Measurements from ENCODE around the gene TMEFF2. TPM values are rescaled to one million over a fixed set of nuclear protein-coding genes. Genes with fewer than 3 reads are reported as not detected.
A peak's percentile ranks its signal among the peaks of the same experiment; 100 is the strongest.

Gene TMEFF2
- total and polyA plus RNA-seq, 8 donors: 0.18 to 1.0 (median 0.39) TPM; not detected in 2

DNA sequence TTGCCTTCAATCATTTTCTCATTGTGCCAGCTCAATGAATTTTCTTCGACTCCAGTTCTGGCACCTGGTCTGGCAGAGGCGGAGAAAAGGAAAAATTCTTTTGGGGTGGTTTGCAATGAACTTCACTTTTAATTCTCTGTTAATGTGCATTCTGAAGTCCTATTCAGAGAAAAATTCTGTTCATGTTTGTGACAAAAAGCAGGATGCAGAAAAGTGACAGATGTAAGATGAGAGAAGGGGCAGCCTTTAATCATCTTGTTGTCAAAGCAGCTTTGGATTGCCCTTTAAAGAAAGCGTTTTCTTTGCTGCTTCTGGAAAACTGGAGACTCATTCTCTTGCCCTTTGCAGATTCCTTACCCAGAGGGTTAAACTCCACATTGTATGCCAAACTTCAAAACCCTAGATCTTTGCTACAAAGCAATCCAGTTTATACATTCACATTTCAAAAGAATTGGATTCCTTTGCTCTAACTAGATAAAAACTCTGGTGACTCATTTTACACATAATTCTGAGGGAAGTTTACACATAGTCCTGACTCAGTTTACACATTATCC lies 253.3 kb downstream of the TMEFF2 start:
- Histone ChIP-seq H3K36me3 (no peaks in the 10 kb centered on the region), H3K4me3 (no peak overlapping the region), H3K27ac (no peak overlapping the region), H3K27me3 (no peaks in the 10 kb centered on the region), H3K4me1 (no peaks in the 10 kb centered on the region), H3K9me3 (no peaks in the 10 kb centered on the region)
- intact Hi-C loops (cut with DNase I): no loop called here
- ATAC-seq (no peak), DNase-seq (no peak)
- TF ChIP-seq, protein P1, sequence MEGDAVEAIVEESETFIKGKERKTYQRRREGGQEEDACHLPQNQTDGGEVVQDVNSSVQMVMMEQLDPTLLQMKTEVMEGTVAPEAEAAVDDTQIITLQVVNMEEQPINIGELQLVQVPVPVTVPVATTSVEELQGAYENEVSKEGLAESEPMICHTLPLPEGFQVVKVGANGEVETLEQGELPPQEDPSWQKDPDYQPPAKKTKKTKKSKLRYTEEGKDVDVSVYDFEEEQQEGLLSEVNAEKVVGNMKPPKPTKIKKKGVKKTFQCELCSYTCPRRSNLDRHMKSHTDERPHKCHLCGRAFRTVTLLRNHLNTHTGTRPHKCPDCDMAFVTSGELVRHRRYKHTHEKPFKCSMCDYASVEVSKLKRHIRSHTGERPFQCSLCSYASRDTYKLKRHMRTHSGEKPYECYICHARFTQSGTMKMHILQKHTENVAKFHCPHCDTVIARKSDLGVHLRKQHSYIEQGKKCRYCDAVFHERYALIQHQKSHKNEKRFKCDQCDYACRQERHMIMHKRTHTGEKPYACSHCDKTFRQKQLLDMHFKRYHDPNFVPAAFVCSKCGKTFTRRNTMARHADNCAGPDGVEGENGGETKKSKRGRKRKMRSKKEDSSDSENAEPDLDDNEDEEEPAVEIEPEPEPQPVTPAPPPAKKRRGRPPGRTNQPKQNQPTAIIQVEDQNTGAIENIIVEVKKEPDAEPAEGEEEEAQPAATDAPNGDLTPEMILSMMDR (IDR thresholded peaks at IDR 0.05): no peak

DNA sequence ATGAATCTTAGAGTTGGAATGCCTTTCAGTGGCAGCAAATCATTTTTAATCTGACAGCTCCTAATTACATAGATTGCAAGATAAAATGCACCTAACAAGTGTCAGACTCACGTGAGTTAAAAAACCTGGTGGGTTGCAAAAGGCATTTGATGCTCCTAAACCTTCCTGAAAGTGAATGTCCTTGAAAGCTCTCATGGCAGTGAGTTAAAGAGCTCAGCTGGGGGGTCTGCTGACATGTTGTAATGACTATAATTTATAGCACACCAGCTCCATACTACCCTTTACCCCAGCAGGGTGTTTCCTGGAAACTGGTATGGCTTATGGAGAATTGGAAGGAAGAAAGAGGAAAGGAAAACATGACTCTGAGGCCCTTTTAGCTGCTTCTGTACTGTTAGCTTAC lies 256.0 kb downstream of the TMEFF2 start:
- Histone ChIP-seq H3K4me1 (no peaks in the 10 kb centered on the region), H3K9me3 (no peaks in the 10 kb centered on the region), H3K27ac (no peak overlapping the region), H3K36me3 (no peaks in the 10 kb centered on the region), H3K27me3 (no peaks in the 10 kb centered on the region), H3K4me3 (no peak overlapping the region)
- no peak for ATAC-seq
- intact Hi-C loops (cut with DNase I): no loop called here
- TF ChIP-seq, protein P1 (IDR thresholded peaks at IDR 0.05): no peak
- DNase-seq: no peak

DNA sequence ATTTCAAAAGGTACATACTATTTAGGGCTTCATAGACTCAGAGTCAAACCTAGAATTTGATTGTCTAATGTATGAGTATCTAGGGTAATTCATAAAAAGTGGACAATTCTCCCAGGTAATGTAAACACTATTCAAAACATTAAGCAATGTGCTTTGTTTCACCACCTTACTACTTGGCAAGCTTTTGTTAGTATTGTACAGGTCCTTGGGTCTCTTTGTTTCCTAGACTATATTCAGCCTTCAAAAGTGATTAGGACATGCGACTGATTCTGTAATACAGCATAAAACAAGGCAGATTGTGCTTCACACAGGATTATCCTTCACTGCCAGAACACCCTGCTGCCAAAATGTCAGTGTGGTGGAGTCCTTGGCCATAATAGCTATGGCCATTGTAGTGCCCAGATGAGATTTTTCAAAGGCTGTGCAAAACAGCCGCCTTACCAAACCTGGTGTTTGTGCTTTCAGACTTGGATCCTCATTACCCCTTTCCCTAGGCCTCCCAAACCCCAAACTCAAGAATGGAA lies 257.8 kb downstream of the TMEFF2 start:
- H3K4me1 ChIP-seq: no peaks in the 10 kb centered on the region
- no peak overlapping the region for H3K27ac ChIP-seq
- no peak overlapping the region for H3K4me3 ChIP-seq
- DNase-seq (no peak), ATAC-seq (peak; percentile 67)
- TF ChIP-seq, protein P1 (IDR thresholded peaks at IDR 0.05): no peak
- H3K27me3 ChIP-seq: no peaks in the 10 kb centered on the region
- H3K9me3 ChIP-seq: no peaks in the 10 kb centered on the region
- H3K36me3 ChIP-seq: no peaks in the 10 kb centered on the region
- intact Hi-C loops (cut with DNase I): no loop called here

DNA sequence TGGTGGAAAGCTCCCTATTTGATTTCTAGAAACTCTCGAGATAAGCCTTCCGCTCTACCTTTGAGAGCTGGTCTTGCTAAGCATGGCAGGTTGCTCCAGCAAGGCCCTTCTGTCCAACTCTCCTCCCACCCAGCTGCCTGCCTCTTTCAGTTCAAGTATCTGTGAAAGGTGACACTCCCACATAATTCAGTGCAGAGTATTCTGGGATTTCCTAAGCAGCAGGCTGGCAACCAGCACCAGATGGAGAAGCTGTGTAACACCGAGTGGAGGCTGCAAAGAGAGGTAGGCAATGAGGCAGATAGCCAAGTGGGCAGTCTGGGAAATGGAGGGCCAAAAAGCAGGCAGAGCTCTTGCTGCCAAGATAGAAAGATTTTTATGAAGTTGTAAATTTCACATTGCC lies 259.5 kb downstream of the TMEFF2 start:
- Histone ChIP-seq H3K36me3 (no peaks in the 10 kb centered on the region), H3K4me1 (no peaks in the 10 kb centered on the region), H3K27ac (no peak overlapping the region), H3K4me3 (no peak overlapping the region), H3K27me3 (no peaks in the 10 kb centered on the region), H3K9me3 (no peaks in the 10 kb centered on the region)
- TF ChIP-seq, protein P1 (IDR thresholded peaks at IDR 0.05): no peak
- intact Hi-C loops (cut with DNase I): no loop called here
- peak in 2 of 4 donors; percentile 16 to 55 for DNase-seq
- ATAC-seq: peak; percentile 93

DNA sequence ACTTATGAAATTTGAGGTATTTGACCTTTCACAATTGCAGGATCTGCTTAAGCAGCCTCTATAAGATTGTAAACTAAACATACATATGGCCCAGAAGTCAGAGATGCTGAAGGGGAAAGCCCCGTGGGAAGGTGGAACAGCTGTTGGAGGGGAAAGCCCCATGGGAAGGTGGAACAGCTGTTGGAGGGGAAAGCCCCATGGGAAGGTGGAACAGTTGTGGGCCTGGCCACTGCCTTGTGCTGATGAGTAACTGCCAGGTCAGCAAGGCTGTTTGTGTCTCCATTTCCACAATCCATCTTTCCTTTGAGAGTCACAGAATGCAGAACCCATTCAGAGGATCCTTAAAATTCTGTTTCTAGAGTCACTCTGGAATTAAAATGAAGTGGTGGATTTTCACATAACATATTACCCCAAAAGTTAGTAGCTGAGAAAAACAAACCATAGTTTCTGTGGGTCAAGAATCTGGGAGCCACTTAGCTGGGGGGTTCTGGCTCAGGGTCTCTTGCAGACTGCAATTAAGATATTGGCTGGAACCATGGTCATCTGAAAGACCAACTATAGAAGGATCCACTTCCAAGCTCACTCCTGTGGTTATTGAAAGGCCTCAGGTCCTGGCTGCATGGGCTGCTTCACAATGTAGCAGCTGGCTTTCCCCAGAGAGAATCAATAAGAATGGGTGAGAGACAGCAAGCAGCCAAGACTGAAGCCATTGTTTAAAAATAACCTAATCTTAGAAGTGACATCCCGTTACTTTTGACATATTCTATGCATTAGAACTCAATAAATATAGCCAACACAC lies 261.2 kb downstream of the TMEFF2 start:
- TF ChIP-seq, protein P1 (IDR thresholded peaks at IDR 0.05): no peak
- intact Hi-C loops (cut with DNase I): no loop called here
- no peak overlapping the region for H3K27ac ChIP-seq

More for the DNA sequence above, 261.2 kb downstream of the TMEFF2 start:
- H3K27me3 ChIP-seq: no peaks in the 10 kb centered on the region
- H3K4me3 ChIP-seq: no peak overlapping the region
- DNase-seq (no peak), ATAC-seq (no peak)
- no peaks in the 10 kb centered on the region for H3K9me3 ChIP-seq
- peaks cover 0 to 10% of the 10 kb centered on the region in 2 donors for H3K4me1 ChIP-seq
- H3K36me3 ChIP-seq: no peaks in the 10 kb centered on the region

Data from left lung (tissue), 10 donors.